Ovary (tissue), 9 donors: ENCODE results near the gene FANCC. TPM values are rescaled to one million over a fixed set of nuclear protein-coding genes. Genes with fewer than 3 reads are reported as not detected.

Source experiments
- DNase-seq, 5 donors: peaks; one replicate each; pipeline ENCODE4 v3.0.0-alpha.2; 2019 to 2020
- H3K27ac ChIP-seq, 2 donors: fragments of 200-600 bp; one replicate each; pipeline versions ENCODE4 v1.5.1 to v1.8.0; 2019 to 2022
- H3K27me3 ChIP-seq: fragments of 200-600 bp; one replicate; pipeline ENCODE4 v1.8.0; 2022
- H3K36me3 ChIP-seq: fragments of 200-600 bp; sonication (generic); one replicate; pipeline ENCODE4 v1.5.1; 2019
- H3K4me1 ChIP-seq: one replicate; pipeline ENCODE4 v1.8.1; 2013; ENCODE audit warnings: mild to moderate bottlenecking, moderate library complexity; ENCODE audit not compliant: insufficient read depth
- H3K4me3 ChIP-seq: fragments of 200-600 bp; sonication (generic); one replicate; pipeline ENCODE4 v1.5.1; 2017
- H3K9me3 ChIP-seq, 2 donors: fragments of 200-600 bp in 1 of 2; sonication (generic) in 1 of 2; one replicate each; pipeline versions ENCODE4 v1.5.1 to v1.8.1; 2013 to 2019; ENCODE audit warnings: mild to moderate bottlenecking in 1 of 2, moderate library complexity in 1 of 2
- EP300 ChIP-seq: sonication (generic); formaldehyde crosslinking; IDR thresholded peaks from one replicate; pipeline ENCODE4 v1.6.1; 2017; ENCODE audit warnings: antibody characterized with exemption
- POLR2A ChIP-seq: fragments of 450-650 bp; IDR thresholded peaks from one replicate; pipeline ENCODE4 v1.6.1; 2017; ENCODE audit warnings: antibody characterized with exemption, mild to moderate bottlenecking, moderate library complexity
- WGBS, 3 donors: extraction: QIAGEN DNeasy Blood & Tissue Kit in 1 of 3; methylation state at CpG; one replicate each; pipeline versions ENCODE4 v1.1.5 to v1.1.7; 2013 to 2017; 5-methylcytosine and 5-hydroxymethylcytosine counted together
- intact Hi-C, 4 donors: fragments of 100-400 bp; cut with DNase I; formaldehyde crosslinking; loops; one replicate each; pipeline versions ENCODE4 v1.11.0 to v1.15.1; 2022 to 2023
- polyA plus RNA-seq, 2 donors: library from polyadenylated mRNA; stranded (reverse); fragments of 200-250 nt in 1 of 2; fragments of 350-450 nt in 1 of 2; fragmentation: Illumina TruSeq in 1 of 2; extraction: RNeasy Lipid Tissue Mini Kit (QIAGEN cat#74804) in 1 of 2; gene quantifications; one replicate each; pipeline ENCODE4 v1.2.3, GENCODE V29; 2013 to 2014
- total RNA-seq, 7 donors: library from RNA; depleted of rRNA in 2 of 7; stranded (reverse); fragments of >200 nt in 2 of 7; fragmentation: NEBNext Ultra II Directional in 3 of 7; extraction: Animal tissue kit (Norgen Biotek cat#: 25700) in 3 of 7; gene quantifications; one replicate each; pipeline versions ENCODE4 v1.1.0 to v1.2.4, GENCODE V29; 2016 to 2023
- TF ChIP-seq, protein P1 (sequence below), 3 donors: fragments of 450-650 bp in 2 of 3; fragments of 200-600 bp in 1 of 3; IDR thresholded peaks; one replicate each; pipeline versions ENCODE4 v1.5.1 to v1.8.0; 2016 to 2022; ENCODE audit warnings: antibody characterized with exemption in 3 of 3, mild to moderate bottlenecking in 1 of 3
- donor health status: DM: no; HTN: no; CAD: no; lungs with moderate emphysema.
- donor health status: DM: no; HTN: no; CAD: no.
- donor health status: Bipolar disorder and iron deficiency.
- donor health status: DM: yes; HTN: yes; CAD: no.
- donor health status: DM: no; HTN: no; CAD: no.
- donor health status: DM: yes; HTN: yes; CAD: no.

FANCC gene
- total and polyA plus RNA-seq, 9 donors = 2.9 to 7.5 (median 4.9) TPM

GRCh38 chr9:95080961-95081647 is 236.4 kb downstream of the FANCC start:
- Histone ChIP-seq H3K4me3 (no peak overlapping the region), H3K9me3 (no peaks in the 10 kb centered on the region), H3K27me3 (no peaks in the 10 kb centered on the region), H3K36me3 (no peaks in the 10 kb centered on the region), H3K27ac (no peak overlapping the region), H3K4me1 (peaks cover 8% of the 10 kb centered on the region)
- TF ChIP-seq, protein P1, sequence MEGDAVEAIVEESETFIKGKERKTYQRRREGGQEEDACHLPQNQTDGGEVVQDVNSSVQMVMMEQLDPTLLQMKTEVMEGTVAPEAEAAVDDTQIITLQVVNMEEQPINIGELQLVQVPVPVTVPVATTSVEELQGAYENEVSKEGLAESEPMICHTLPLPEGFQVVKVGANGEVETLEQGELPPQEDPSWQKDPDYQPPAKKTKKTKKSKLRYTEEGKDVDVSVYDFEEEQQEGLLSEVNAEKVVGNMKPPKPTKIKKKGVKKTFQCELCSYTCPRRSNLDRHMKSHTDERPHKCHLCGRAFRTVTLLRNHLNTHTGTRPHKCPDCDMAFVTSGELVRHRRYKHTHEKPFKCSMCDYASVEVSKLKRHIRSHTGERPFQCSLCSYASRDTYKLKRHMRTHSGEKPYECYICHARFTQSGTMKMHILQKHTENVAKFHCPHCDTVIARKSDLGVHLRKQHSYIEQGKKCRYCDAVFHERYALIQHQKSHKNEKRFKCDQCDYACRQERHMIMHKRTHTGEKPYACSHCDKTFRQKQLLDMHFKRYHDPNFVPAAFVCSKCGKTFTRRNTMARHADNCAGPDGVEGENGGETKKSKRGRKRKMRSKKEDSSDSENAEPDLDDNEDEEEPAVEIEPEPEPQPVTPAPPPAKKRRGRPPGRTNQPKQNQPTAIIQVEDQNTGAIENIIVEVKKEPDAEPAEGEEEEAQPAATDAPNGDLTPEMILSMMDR (IDR thresholded peaks at IDR 0.05) = no peak
- TF ChIP-seq POLR2A (no peak), EP300 (no peak)
- DNase-seq = peak in 1 of 5 donors; percentile 20
- intact Hi-C loops = no loop called here
- WGBS, 3 donors = 79 to 80% (median 80%) methylated on average over 20 of the region's 20 CpGs

DNA sequence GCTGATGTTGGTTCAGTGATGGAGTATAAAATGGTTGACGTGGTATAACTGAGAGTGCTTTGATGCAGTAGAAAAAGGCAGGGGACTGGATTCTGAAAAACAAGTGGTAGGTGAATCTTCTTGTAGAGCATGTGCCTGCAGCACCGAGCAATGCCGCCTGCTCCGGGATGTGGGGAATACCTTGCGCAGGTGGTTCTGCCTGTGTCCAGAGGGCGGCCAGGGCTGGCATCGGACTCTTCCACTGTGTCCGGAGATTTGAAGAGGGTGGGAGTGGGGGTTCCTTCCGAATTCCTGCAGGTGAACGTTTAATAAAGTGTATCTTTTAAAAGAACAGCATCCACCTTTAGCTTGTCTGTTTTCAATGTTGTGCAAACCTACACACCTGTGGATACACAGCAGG is 238.0 kb downstream of the FANCC start:
- intact Hi-C loops = no loop called here
- 89 to 93% (median 92%) methylated on average over 10 of the region's 10 CpGs for WGBS, 3 donors
- H3K4me1 ChIP-seq = peaks cover 8% of the 10 kb centered on the region
- H3K9me3 ChIP-seq = no peaks in the 10 kb centered on the region
- H3K36me3 ChIP-seq = no peaks in the 10 kb centered on the region
- no peak overlapping the region for H3K4me3 ChIP-seq
- H3K27ac ChIP-seq = no peak overlapping the region
- TF ChIP-seq, protein P1 (IDR thresholded peaks at IDR 0.05) = no peak
- no peak for TF ChIP-seq EP300
- no peak for TF ChIP-seq POLR2A
- no peaks in the 10 kb centered on the region for H3K27me3 ChIP-seq
- peak in 2 of 5 donors; percentile 10 to 13 for DNase-seq

DNA sequence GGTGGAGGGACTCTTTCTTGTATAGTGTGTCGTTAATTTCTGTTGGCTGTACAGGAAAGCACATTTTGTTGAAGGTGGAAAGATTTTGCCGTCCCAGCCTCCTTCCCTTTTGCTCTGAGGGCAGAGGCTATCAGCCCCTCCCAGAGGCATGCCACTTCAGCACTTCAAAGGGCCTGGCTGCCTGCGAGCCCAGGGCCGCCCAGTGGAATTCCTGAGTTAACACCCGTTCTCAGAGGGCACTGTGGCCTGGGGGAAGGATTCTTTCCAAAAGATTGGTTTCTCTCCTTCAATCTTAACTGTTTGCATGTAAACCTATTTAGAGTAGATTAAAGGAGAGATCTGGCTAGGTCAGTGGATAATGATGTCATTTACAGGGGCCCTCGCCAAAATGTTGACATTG is 238.6 kb downstream of the FANCC start:
- Histone ChIP-seq H3K4me1 (peaks cover 8% of the 10 kb centered on the region), H3K36me3 (no peaks in the 10 kb centered on the region), H3K27ac (no peak overlapping the region), H3K4me3 (no peak overlapping the region), H3K9me3 (no peaks in the 10 kb centered on the region), H3K27me3 (no peaks in the 10 kb centered on the region)
- TF ChIP-seq POLR2A = no peak
- TF ChIP-seq EP300 = no peak
- TF ChIP-seq, protein P1 (IDR thresholded peaks at IDR 0.05) = no peak
- peak in 2 of 5 donors; percentile 6 to 9 for DNase-seq
- intact Hi-C loops = no loop called here
- WGBS, 3 donors = 45 to 62% (median 53%) methylated on average over 6 of the region's 6 CpGs

GRCh38 chr9:95078511-95078910 is 239.0 kb downstream of the FANCC start:
- Histone ChIP-seq H3K9me3 (no peaks in the 10 kb centered on the region), H3K27ac (no peak overlapping the region), H3K4me1 (peaks cover 8% of the 10 kb centered on the region), H3K4me3 (no peak overlapping the region), H3K27me3 (no peaks in the 10 kb centered on the region), H3K36me3 (no peaks in the 10 kb centered on the region)
- intact Hi-C loops = no loop called here
- 82 to 87% (median 85%) methylated on average over 12 of the region's 12 CpGs for WGBS, 3 donors
- peak in 1 of 5 donors; percentile 12 for DNase-seq
- TF ChIP-seq EP300 = no peak
- TF ChIP-seq POLR2A = no peak
- TF ChIP-seq, protein P1 (IDR thresholded peaks at IDR 0.05) = no peak
